ENCODE results near the gene SNX10.

SNX10 gene

GRCh38 chr7:26295586-26295985, 3.9 kb downstream of the SNX10 start:
- no peak for DNase-seq (ENCODE audit: extremely low spot score)
- POLR2A ChIA-PET: no interaction called here
- TF ChIP-seq FOXK2 (IDR thresholded peaks at IDR 0.05) (no peak), LEF1 (IDR thresholded peaks at IDR 0.05; ENCODE audit: borderline replicate concordance) (no peak), CTBP1 (IDR thresholded peaks at IDR 0.05; ENCODE audit: borderline replicate concordance) (no peak), FOXA1 (IDR thresholded peaks at IDR 0.05) (no peak), ELF4 (IDR thresholded peaks at IDR 0.05) (no peak), ARNT (IDR thresholded peaks at IDR 0.05) (no peak), BHLHE40 (IDR thresholded peaks at IDR 0.05; ENCODE audit: borderline replicate concordance) (no peak), ZNF384 (IDR thresholded peaks at IDR 0.05) (no peak)

GRCh38 chr7:26298472-26299058, 6.9 kb downstream of the SNX10 start:
- CTCF ChIA-PET: no interaction called here
- POLR2A ChIA-PET: interaction anchor here (0.6 kb wide), 1 partner anchor 349 kb away, joined by 3 read pairs; no protein-coding TSS in a partner anchor

More at GRCh38 chr7:26295586-26295985, 3.9 kb downstream of the SNX10 start:
- CTCF ChIA-PET: no interaction called here

GRCh38 chr7:26305090-26305868, 13.6 kb downstream of the SNX10 start:
- CTCF ChIA-PET: interaction anchor here (1.3 kb wide), 1 partner anchor 60 kb away, joined by 4 read pairs; no protein-coding TSS in a partner anchor
- TF ChIP-seq BHLHE40 (IDR thresholded peaks at IDR 0.05; ENCODE audit: borderline replicate concordance) (no peak), SUZ12 (IDR thresholded peaks at IDR 0.05) (no peak), FOXK2 (IDR thresholded peaks at IDR 0.05) (no peak), LEF1 (IDR thresholded peaks at IDR 0.05; ENCODE audit: borderline replicate concordance) (no peak), FOXA1 (IDR thresholded peaks at IDR 0.05) (no peak), FOXM1 (IDR thresholded peaks at IDR 0.05; ENCODE audit: borderline replicate concordance) (no peak)
- DNase-seq (ENCODE audit: extremely low spot score): no peak
- POLR2A ChIA-PET: no interaction called here

More at GRCh38 chr7:26298472-26299058, 6.9 kb downstream of the SNX10 start:
- DNase-seq (ENCODE audit: extremely low spot score): no peak
- no peak for TF ChIP-seq TARDBP (IDR thresholded peaks at IDR 0.05)
- no peak for TF ChIP-seq FOXA1 (IDR thresholded peaks at IDR 0.05)
- TF ChIP-seq L3MBTL2 (conservative IDR thresholded peaks at IDR 0.05): no peak
- no peak for TF ChIP-seq SP1 (IDR thresholded peaks at IDR 0.05)
- TF ChIP-seq FOXM1 (IDR thresholded peaks at IDR 0.05; ENCODE audit: borderline replicate concordance): no peak
- no peak for TF ChIP-seq BHLHE40 (IDR thresholded peaks at IDR 0.05; ENCODE audit: borderline replicate concordance)

GRCh38 chr7:26305869-26306665, 14.4 kb downstream of the SNX10 start:
- no peak for DNase-seq (ENCODE audit: extremely low spot score)
- ChIA-PET POLR2A (no interaction called here), CTCF (no interaction called here)
- TF ChIP-seq PKNOX1 (IDR thresholded peaks at IDR 0.05) (no peak), ARNT (IDR thresholded peaks at IDR 0.05) (no peak), FOXK2 (IDR thresholded peaks at IDR 0.05) (no peak), BHLHE40 (IDR thresholded peaks at IDR 0.05; ENCODE audit: borderline replicate concordance) (no peak), ELF4 (IDR thresholded peaks at IDR 0.05) (no peak), LEF1 (IDR thresholded peaks at IDR 0.05; ENCODE audit: borderline replicate concordance) (no peak), SP1 (IDR thresholded peaks at IDR 0.05) (no peak)

- CTCF ChIA-PET: no interaction called here
- POLR2A ChIA-PET: no interaction called here
- TF ChIP-seq SUZ12 (IDR thresholded peaks at IDR 0.05): no peak
- no peak for TF ChIP-seq FOXM1 (IDR thresholded peaks at IDR 0.05; ENCODE audit: borderline replicate concordance)
- no peak for TF ChIP-seq LEF1 (IDR thresholded peaks at IDR 0.05; ENCODE audit: borderline replicate concordance)
- no peak for TF ChIP-seq FOXK2 (IDR thresholded peaks at IDR 0.05)
- no peak for TF ChIP-seq BHLHE40 (IDR thresholded peaks at IDR 0.05; ENCODE audit: borderline replicate concordance)
- TF ChIP-seq TARDBP (IDR thresholded peaks at IDR 0.05): no peak
- TF ChIP-seq PKNOX1 (IDR thresholded peaks at IDR 0.05): no peak
- TF ChIP-seq HDGF (IDR thresholded peaks at IDR 0.05; ENCODE audit: borderline replicate concordance): no peak
- no peak for TF ChIP-seq FOXA1 (IDR thresholded peaks at IDR 0.05)
- TF ChIP-seq CTBP1 (IDR thresholded peaks at IDR 0.05; ENCODE audit: borderline replicate concordance): no peak
- no peak for TF ChIP-seq ELF4 (IDR thresholded peaks at IDR 0.05)
- TF ChIP-seq SP1 (IDR thresholded peaks at IDR 0.05): no peak
- no peak for TF ChIP-seq ARNT (IDR thresholded peaks at IDR 0.05)
- TF ChIP-seq ZNF384 (IDR thresholded peaks at IDR 0.05): no peak
- no peak for TF ChIP-seq L3MBTL2 (conservative IDR thresholded peaks at IDR 0.05)
- no peak for TF ChIP-seq NFRKB (IDR thresholded peaks at IDR 0.05)
- DNase-seq (ENCODE audit: extremely low spot score): no peak
These were observed 15.1 kb downstream of the SNX10 start for GRCh38 chr7:26306790-26307189.

GRCh38 chr7:26307226-26307625, 15.6 kb downstream of the SNX10 start:
- ChIA-PET CTCF (no interaction called here), POLR2A (no interaction called here)
- TF ChIP-seq NFRKB (IDR thresholded peaks at IDR 0.05) (no peak), SUZ12 (IDR thresholded peaks at IDR 0.05) (no peak), ELF4 (IDR thresholded peaks at IDR 0.05) (no peak), HDGF (IDR thresholded peaks at IDR 0.05; ENCODE audit: borderline replicate concordance) (no peak), ZNF384 (IDR thresholded peaks at IDR 0.05) (no peak), FOXK2 (IDR thresholded peaks at IDR 0.05) (no peak), PKNOX1 (IDR thresholded peaks at IDR 0.05) (no peak), FOXA1 (IDR thresholded peaks at IDR 0.05) (no peak), SP1 (IDR thresholded peaks at IDR 0.05) (no peak), ARNT (IDR thresholded peaks at IDR 0.05) (no peak), LEF1 (IDR thresholded peaks at IDR 0.05; ENCODE audit: borderline replicate concordance) (no peak), FOXM1 (IDR thresholded peaks at IDR 0.05; ENCODE audit: borderline replicate concordance) (no peak), CTBP1 (IDR thresholded peaks at IDR 0.05; ENCODE audit: borderline replicate concordance) (no peak), TARDBP (IDR thresholded peaks at IDR 0.05) (no peak), BHLHE40 (IDR thresholded peaks at IDR 0.05; ENCODE audit: borderline replicate concordance) (no peak)
- no peak for DNase-seq (ENCODE audit: extremely low spot score)

Data from HEK293T (cell line).